Measurements from ENCODE around the gene ANP32E. TPM values are rescaled to one million over a fixed set of nuclear protein-coding genes. Genes with fewer than 3 reads are reported as not detected.
A peak's percentile ranks its signal among the peaks of the same experiment; 100 is the strongest.
"Not testable (repeated sequence)": the region's sequence is repeated elsewhere in the genome, so short reads cannot be mapped to it uniquely, and the experiment has no call there.

ANP32E gene
- total RNA-seq, 1 experiment from 2014 or later = 77.4 TPM

GRCh38 chr1:150233359-150234308 is 2.3 kb downstream of the ANP32E start:
- peaks cover 60% of the 10 kb centered on the region for H3K79me2 ChIP-seq (ENCODE audit: low read length)
- peaks cover 26% of the 10 kb centered on the region for H3K36me3 ChIP-seq (ENCODE audit: insufficient read depth, low read length)
- no peaks in the 10 kb centered on the region for H3K27me3 ChIP-seq (ENCODE audit: low read length)
- no peak overlapping the region for H2AFZ ChIP-seq (ENCODE audit: low read length)
- H3K9me3 ChIP-seq (ENCODE audit: low read length) = no peaks in the 10 kb centered on the region
- peak; percentile 60 for DNase-seq
- H3K27ac ChIP-seq (ENCODE audit: low read length) = peak overlapping the region; percentile 95
- no peaks in the 10 kb centered on the region for H3K9me2 ChIP-seq (replicated peaks; ENCODE audit: insufficient read depth, low read length)
- H3K4me1 ChIP-seq (ENCODE audit: low read length) = peaks cover 23% of the 10 kb centered on the region
- H4K20me1 ChIP-seq (ENCODE audit: insufficient read depth, low read depth, low read length) = no peaks in the 10 kb centered on the region
- peak overlapping the region; percentile 98 for H3K4me3 ChIP-seq (ENCODE audit: low read length)
- H3K4me2 ChIP-seq (ENCODE audit: low read depth, low read length, poor library complexity, severe bottlenecking) = peak overlapping the region; percentile 99
- peak overlapping the region; percentile 99 for H3K9ac ChIP-seq (ENCODE audit: low read length)

- 0 out of 2 replicates have a peak overlapping the region, but pooled peaks have one; percentile 25 for H3K27ac ChIP-seq (ENCODE audit: low read length)
- not testable (repeated sequence) for DNase-seq; H4K20me1 ChIP-seq (ENCODE audit: insufficient read depth, low read depth, low read length); H3K9me2 ChIP-seq (replicated peaks; ENCODE audit: insufficient read depth, low read length); H3K9me3 ChIP-seq (ENCODE audit: low read length); H3K27me3 ChIP-seq (ENCODE audit: low read length); H2AFZ ChIP-seq (ENCODE audit: low read length)
- H3K36me3 ChIP-seq (ENCODE audit: insufficient read depth, low read length) = peaks cover 29% of the 10 kb centered on the region
- H3K4me2 ChIP-seq (ENCODE audit: low read depth, low read length, poor library complexity, severe bottlenecking) = peak overlapping the region; percentile 99
- peak overlapping the region; percentile 99 for H3K9ac ChIP-seq (ENCODE audit: low read length)
- H3K4me1 ChIP-seq (ENCODE audit: low read length) = peaks cover 23% of the 10 kb centered on the region
- H3K4me3 ChIP-seq (ENCODE audit: low read length) = peak overlapping the region; percentile 98
- peaks cover 61% of the 10 kb centered on the region for H3K79me2 ChIP-seq (ENCODE audit: low read length)
Measured at GRCh38 chr1:150232921-150233320, 3.0 kb downstream of the ANP32E start.

GRCh38 chr1:150228246-150228645 is 7.7 kb downstream of the ANP32E start:
- H4K20me1 ChIP-seq (ENCODE audit: insufficient read depth, low read depth, low read length) = not testable (repeated sequence)

GRCh38 chr1:150227228-150227627 is 8.7 kb downstream of the ANP32E start:
- Histone ChIP-seq H3K27ac (ENCODE audit: low read length) (no peak overlapping the region), H3K4me2 (ENCODE audit: low read depth, low read length, poor library complexity, severe bottlenecking) (no peak overlapping the region), H3K4me3 (ENCODE audit: low read length) (no peak overlapping the region), H3K36me3 (ENCODE audit: insufficient read depth, low read length) (peaks cover 57% of the 10 kb centered on the region), H3K9ac (ENCODE audit: low read length) (no peak overlapping the region), H3K4me1 (ENCODE audit: low read length) (no peaks in the 10 kb centered on the region), H3K9me3 (ENCODE audit: low read length) (no peaks in the 10 kb centered on the region), H2AFZ (ENCODE audit: low read length) (no peak overlapping the region), H4K20me1 (ENCODE audit: insufficient read depth, low read depth, low read length) (no peaks in the 10 kb centered on the region), H3K79me2 (ENCODE audit: low read length) (peaks cover 37% of the 10 kb centered on the region), H3K9me2 (replicated peaks; ENCODE audit: insufficient read depth, low read length) (no peaks in the 10 kb centered on the region), H3K27me3 (ENCODE audit: low read length) (no peaks in the 10 kb centered on the region)
- DNase-seq = no peak

More at GRCh38 chr1:150228246-150228645, 7.7 kb downstream of the ANP32E start:
- DNase-seq; H3K4me2 ChIP-seq (ENCODE audit: low read depth, low read length, poor library complexity, severe bottlenecking); H3K9me3 ChIP-seq (ENCODE audit: low read length); H3K27ac ChIP-seq (ENCODE audit: low read length); H3K9me2 ChIP-seq (replicated peaks; ENCODE audit: insufficient read depth, low read length); H3K27me3 ChIP-seq (ENCODE audit: low read length); H2AFZ ChIP-seq (ENCODE audit: low read length); H3K9ac ChIP-seq (ENCODE audit: low read length); H3K4me3 ChIP-seq (ENCODE audit: low read length); H3K4me1 ChIP-seq (ENCODE audit: low read length): not testable (repeated sequence)
- Histone ChIP-seq H3K79me2 (ENCODE audit: low read length) (peaks cover 46% of the 10 kb centered on the region), H3K36me3 (ENCODE audit: insufficient read depth, low read length) (peaks cover 54% of the 10 kb centered on the region)

GRCh38 chr1:150226486-150226885 is 9.4 kb downstream of the ANP32E start:
- peaks cover 54% of the 10 kb centered on the region for H3K36me3 ChIP-seq (ENCODE audit: insufficient read depth, low read length)
- DNase-seq = no peak
- H3K4me2 ChIP-seq (ENCODE audit: low read depth, low read length, poor library complexity, severe bottlenecking) = no peak overlapping the region
- H3K4me3 ChIP-seq (ENCODE audit: low read length) = no peak overlapping the region
- H3K27ac ChIP-seq (ENCODE audit: low read length) = no peak overlapping the region
- no peaks in the 10 kb centered on the region for H3K9me3 ChIP-seq (ENCODE audit: low read length)
- H4K20me1 ChIP-seq (ENCODE audit: insufficient read depth, low read depth, low read length) = no peaks in the 10 kb centered on the region
- no peak overlapping the region for H3K9ac ChIP-seq (ENCODE audit: low read length)
- H3K79me2 ChIP-seq (ENCODE audit: low read length) = peaks cover 32% of the 10 kb centered on the region
- H2AFZ ChIP-seq (ENCODE audit: low read length) = no peak overlapping the region
- no peaks in the 10 kb centered on the region for H3K9me2 ChIP-seq (replicated peaks; ENCODE audit: insufficient read depth, low read length)
- H3K4me1 ChIP-seq (ENCODE audit: low read length) = no peaks in the 10 kb centered on the region
- H3K27me3 ChIP-seq (ENCODE audit: low read length) = no peaks in the 10 kb centered on the region

- peaks cover 49% of the 10 kb centered on the region for H3K36me3 ChIP-seq (ENCODE audit: insufficient read depth, low read length)
- no peaks in the 10 kb centered on the region for H3K9me2 ChIP-seq (replicated peaks; ENCODE audit: insufficient read depth, low read length)
- no peaks in the 10 kb centered on the region for H4K20me1 ChIP-seq (ENCODE audit: insufficient read depth, low read depth, low read length)
- no peaks in the 10 kb centered on the region for H3K9me3 ChIP-seq (ENCODE audit: low read length)
- H3K79me2 ChIP-seq (ENCODE audit: low read length) = peaks cover 22% of the 10 kb centered on the region
- no peak overlapping the region for H2AFZ ChIP-seq (ENCODE audit: low read length)
- H3K27ac ChIP-seq (ENCODE audit: low read length) = no peak overlapping the region
- no peak overlapping the region for H3K4me3 ChIP-seq (ENCODE audit: low read length)
- no peak for DNase-seq
- no peaks in the 10 kb centered on the region for H3K4me1 ChIP-seq (ENCODE audit: low read length)
- H3K27me3 ChIP-seq (ENCODE audit: low read length) = no peaks in the 10 kb centered on the region
- H3K9ac ChIP-seq (ENCODE audit: low read length) = no peak overlapping the region
- no peak overlapping the region for H3K4me2 ChIP-seq (ENCODE audit: low read depth, low read length, poor library complexity, severe bottlenecking)
Measured at GRCh38 chr1:150225546-150225945, 10.4 kb downstream of the ANP32E start.

GRCh38 chr1:150224983-150225382 is 10.9 kb downstream of the ANP32E start:
- no peaks in the 10 kb centered on the region for H4K20me1 ChIP-seq (ENCODE audit: insufficient read depth, low read depth, low read length)
- H3K9me2 ChIP-seq (replicated peaks; ENCODE audit: insufficient read depth, low read length) = no peaks in the 10 kb centered on the region
- no peak for DNase-seq
- H3K9ac ChIP-seq (ENCODE audit: low read length) = no peak overlapping the region
- no peaks in the 10 kb centered on the region for H3K27me3 ChIP-seq (ENCODE audit: low read length)
- H2AFZ ChIP-seq (ENCODE audit: low read length) = no peak overlapping the region
- H3K4me3 ChIP-seq (ENCODE audit: low read length) = no peak overlapping the region
- peaks cover 48% of the 10 kb centered on the region for H3K36me3 ChIP-seq (ENCODE audit: insufficient read depth, low read length)
- no peak overlapping the region for H3K4me2 ChIP-seq (ENCODE audit: low read depth, low read length, poor library complexity, severe bottlenecking)
- H3K79me2 ChIP-seq (ENCODE audit: low read length) = peaks cover 17% of the 10 kb centered on the region
- H3K27ac ChIP-seq (ENCODE audit: low read length) = no peak overlapping the region
- H3K4me1 ChIP-seq (ENCODE audit: low read length) = no peaks in the 10 kb centered on the region
- no peaks in the 10 kb centered on the region for H3K9me3 ChIP-seq (ENCODE audit: low read length)

GRCh38 chr1:150221552-150221951 is 14.4 kb downstream of the ANP32E start:
- Histone ChIP-seq H4K20me1 (ENCODE audit: insufficient read depth, low read depth, low read length) (no peaks in the 10 kb centered on the region), H3K9me3 (ENCODE audit: low read length) (no peaks in the 10 kb centered on the region), H3K4me3 (ENCODE audit: low read length) (no peak overlapping the region), H3K36me3 (ENCODE audit: insufficient read depth, low read length) (peaks cover 41% of the 10 kb centered on the region), H3K4me1 (ENCODE audit: low read length) (no peaks in the 10 kb centered on the region), H3K9me2 (replicated peaks; ENCODE audit: insufficient read depth, low read length) (no peaks in the 10 kb centered on the region), H2AFZ (ENCODE audit: low read length) (no peak overlapping the region), H3K9ac (ENCODE audit: low read length) (no peak overlapping the region), H3K27ac (ENCODE audit: low read length) (no peak overlapping the region), H3K4me2 (ENCODE audit: low read depth, low read length, poor library complexity, severe bottlenecking) (no peak overlapping the region), H3K27me3 (ENCODE audit: low read length) (no peaks in the 10 kb centered on the region), H3K79me2 (ENCODE audit: low read length) (peaks cover 6% of the 10 kb centered on the region; the same call in 1 of the 2 replicates)
- DNase-seq = peak; percentile 77

Data from Karpas-422 (cell line).